ENCODE data around the gene FDCSP.

FDCSP gene

GRCh38 chr4:70269674-70270073 is 43.8 kb downstream of the FDCSP start:
- no peak for TF ChIP-seq TEAD4 (IDR thresholded peaks at IDR 0.05)
- TF ChIP-seq EGR1 (IDR thresholded peaks at IDR 0.05), result no peak
- no peak for TF ChIP-seq ZBTB7A (IDR thresholded peaks at IDR 0.05; ENCODE audit: low read depth)
- peak; percentile 25 for TF ChIP-seq RAD21 (IDR thresholded peaks at IDR 0.05; ENCODE audit: low read depth)
- TF ChIP-seq, protein P1, sequence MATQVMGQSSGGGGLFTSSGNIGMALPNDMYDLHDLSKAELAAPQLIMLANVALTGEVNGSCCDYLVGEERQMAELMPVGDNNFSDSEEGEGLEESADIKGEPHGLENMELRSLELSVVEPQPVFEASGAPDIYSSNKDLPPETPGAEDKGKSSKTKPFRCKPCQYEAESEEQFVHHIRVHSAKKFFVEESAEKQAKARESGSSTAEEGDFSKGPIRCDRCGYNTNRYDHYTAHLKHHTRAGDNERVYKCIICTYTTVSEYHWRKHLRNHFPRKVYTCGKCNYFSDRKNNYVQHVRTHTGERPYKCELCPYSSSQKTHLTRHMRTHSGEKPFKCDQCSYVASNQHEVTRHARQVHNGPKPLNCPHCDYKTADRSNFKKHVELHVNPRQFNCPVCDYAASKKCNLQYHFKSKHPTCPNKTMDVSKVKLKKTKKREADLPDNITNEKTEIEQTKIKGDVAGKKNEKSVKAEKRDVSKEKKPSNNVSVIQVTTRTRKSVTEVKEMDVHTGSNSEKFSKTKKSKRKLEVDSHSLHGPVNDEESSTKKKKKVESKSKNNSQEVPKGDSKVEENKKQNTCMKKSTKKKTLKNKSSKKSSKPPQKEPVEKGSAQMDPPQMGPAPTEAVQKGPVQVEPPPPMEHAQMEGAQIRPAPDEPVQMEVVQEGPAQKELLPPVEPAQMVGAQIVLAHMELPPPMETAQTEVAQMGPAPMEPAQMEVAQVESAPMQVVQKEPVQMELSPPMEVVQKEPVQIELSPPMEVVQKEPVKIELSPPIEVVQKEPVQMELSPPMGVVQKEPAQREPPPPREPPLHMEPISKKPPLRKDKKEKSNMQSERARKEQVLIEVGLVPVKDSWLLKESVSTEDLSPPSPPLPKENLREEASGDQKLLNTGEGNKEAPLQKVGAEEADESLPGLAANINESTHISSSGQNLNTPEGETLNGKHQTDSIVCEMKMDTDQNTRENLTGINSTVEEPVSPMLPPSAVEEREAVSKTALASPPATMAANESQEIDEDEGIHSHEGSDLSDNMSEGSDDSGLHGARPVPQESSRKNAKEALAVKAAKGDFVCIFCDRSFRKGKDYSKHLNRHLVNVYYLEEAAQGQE (IDR thresholded peaks at IDR 0.05; ENCODE audit: low read depth), result no peak
- TF ChIP-seq FOXM1 (IDR thresholded peaks at IDR 0.05; ENCODE audit: borderline replicate concordance, low read depth), result no peak
- 0 out of 2 replicates have a peak, but pooled peaks have one; percentile 25 for TF ChIP-seq YY1 (IDR thresholded peaks at IDR 0.05; ENCODE audit: low read depth)
- TF ChIP-seq CEBPB (IDR thresholded peaks at IDR 0.05), result no peak
- TF ChIP-seq TAF1 (IDR thresholded peaks at IDR 0.05; ENCODE audit: low read depth), result no peak
- no peak for TF ChIP-seq TCF12 (IDR thresholded peaks at IDR 0.05; ENCODE audit: low read depth)
- TF ChIP-seq EP300 (IDR thresholded peaks at IDR 0.05; ENCODE audit: borderline replicate concordance), result no peak
- no peak for TF ChIP-seq USF1 (IDR thresholded peaks at IDR 0.05)

DNA sequence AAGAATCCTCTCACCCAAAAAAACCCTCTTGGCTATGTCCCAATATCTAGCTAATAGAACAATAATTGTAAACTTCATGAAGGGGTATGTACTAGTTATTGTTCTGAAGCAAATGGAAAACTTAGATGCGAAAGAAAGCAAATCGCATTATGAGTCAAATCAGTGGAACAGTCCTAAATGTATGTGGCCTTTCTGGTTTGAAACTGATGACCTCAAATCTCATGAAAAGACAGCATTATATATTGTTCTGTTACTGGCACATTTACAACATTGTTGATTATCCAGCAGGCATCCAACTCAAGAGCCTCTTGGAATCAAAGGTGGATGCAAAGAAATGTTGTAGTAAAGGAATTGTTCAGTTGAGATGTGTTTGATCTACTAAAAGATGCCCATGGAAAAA is 51.2 kb downstream of the FDCSP start:
- TF ChIP-seq CEBPB (IDR thresholded peaks at IDR 0.05), result no peak

- TF ChIP-seq, protein P1 (IDR thresholded peaks at IDR 0.05; ENCODE audit: low read depth), result no peak
- TF ChIP-seq FOXM1 (IDR thresholded peaks at IDR 0.05; ENCODE audit: borderline replicate concordance, low read depth), result no peak
- TF ChIP-seq USF1 (IDR thresholded peaks at IDR 0.05), result no peak
- TF ChIP-seq ZBTB7A (IDR thresholded peaks at IDR 0.05; ENCODE audit: low read depth), result no peak
- no peak for TF ChIP-seq CEBPB (IDR thresholded peaks at IDR 0.05)
- no peak for TF ChIP-seq RAD21 (IDR thresholded peaks at IDR 0.05; ENCODE audit: low read depth)
- TF ChIP-seq TCF12 (IDR thresholded peaks at IDR 0.05; ENCODE audit: low read depth), result no peak
- TF ChIP-seq CREB1 (IDR thresholded peaks at IDR 0.05; ENCODE audit: low read depth), result no peak
Measured at GRCh38 chr4:70280567-70280966, 54.6 kb downstream of the FDCSP start.
